Tibial artery (tissue), 4 donors: ENCODE results near the gene POLR2H.

ENCODE experiments used
- DNase-seq, 2 donors: peaks; one replicate each; pipeline ENCODE4 v3.0.0-alpha.2; 2019
- H3K27ac ChIP-seq, 2 donors: fragments of 200-600 bp; sonication (generic) in 1 of 2; 1 replicate in 1 of 2; 2 replicates in 1 of 2; pipeline ENCODE4 v1.5.1; 2018 to 2019; ENCODE audit warnings: mild to moderate bottlenecking in 1 of 2
- H3K27me3 ChIP-seq, 2 donors: fragments of 200-600 bp; sonication (generic) in 1 of 2; one replicate each; pipeline versions ENCODE4 v1.5.1 to v1.6.0; 2016 to 2019
- H3K36me3 ChIP-seq, 3 donors: fragments of 200-600 bp; sonication (generic) in 2 of 3; one replicate each; pipeline ENCODE4 v1.5.1; 2016 to 2019; ENCODE audit warnings: mild to moderate bottlenecking in 2 of 3
- H3K4me1 ChIP-seq, 4 donors: fragments of 200-600 bp; sonication (generic) in 2 of 4; 1 replicate in 3 of 4; 2 replicates in 1 of 4; pipeline ENCODE4 v1.5.1; 2016 to 2019
- H3K4me3 ChIP-seq, 2 donors: fragments of 200-600 bp; sonication (generic) in 1 of 2; 1 replicate in 1 of 2; 2 replicates in 1 of 2; pipeline ENCODE4 v1.5.1; 2018 to 2019; ENCODE audit warnings: mild to moderate bottlenecking in 2 of 2
- H3K9me3 ChIP-seq, 3 donors: fragments of 200-600 bp; sonication (generic) in 1 of 3; one replicate each; pipeline ENCODE4 v1.5.1; 2016 to 2019
- CTCF ChIP-seq, 2 experiments: fragments of 200-600 bp in 1 of 2; fragments of 450-650 bp in 1 of 2; IDR thresholded peaks; one replicate each; pipeline ENCODE4 v1.5.1; 2017 to 2019; ENCODE audit warnings: antibody characterized with exemption in 2 of 2, mild to moderate bottlenecking in 1 of 2, moderate library complexity in 1 of 2
- intact Hi-C: fragments of 100-400 bp; cut with DNase I; formaldehyde crosslinking; loops from one replicate; pipeline ENCODE4 v1.15.0; 2023; ENCODE audit warnings: low total_unique reads

POLR2H gene

GRCh38 chr3:184335661-184336546 lies 25.6 kb upstream of the POLR2H start:
- no peaks in the 10 kb centered on the region for H3K9me3 ChIP-seq
- peaks cover 0 to 39% (median 27%) of the 10 kb centered on the region in 4 donors for H3K4me1 ChIP-seq
- peak overlapping the region; percentile 97 to 98 for H3K27ac ChIP-seq
- peak; percentile 79 to 92 for DNase-seq
- no peaks in the 10 kb centered on the region for H3K27me3 ChIP-seq
- H3K4me3 ChIP-seq, result peak overlapping the region; percentile 90 to 94
- TF ChIP-seq CTCF (IDR thresholded peaks at IDR 0.05), result no peak
- peaks cover 32 to 44% (median 44%) of the 10 kb centered on the region in 3 donors for H3K36me3 ChIP-seq
- intact Hi-C loops, result loop anchor here (1.0 to 2.0 kb wide), 2 partner anchors 21 to 27 kb away; no protein-coding TSS in a partner anchor

GRCh38 chr3:184336547-184337398 lies 24.7 kb upstream of the POLR2H start:
- Histone ChIP-seq H3K4me3 (peak overlapping the region; percentile 90 to 94), H3K27me3 (no peaks in the 10 kb centered on the region), H3K4me1 (peaks cover 0 to 39% (median 27%) of the 10 kb centered on the region in 4 donors), H3K9me3 (no peaks in the 10 kb centered on the region), H3K27ac (peak overlapping the region; percentile 97 to 98), H3K36me3 (peaks cover 29 to 42% (median 40%) of the 10 kb centered on the region in 3 donors)
- intact Hi-C loops, result loop anchor here (1.0 to 2.0 kb wide), 2 partner anchors 21 to 26 kb away; no protein-coding TSS in a partner anchor
- DNase-seq, result peak; percentile 35 to 77
- no peak for TF ChIP-seq CTCF (IDR thresholded peaks at IDR 0.05)

DNA sequence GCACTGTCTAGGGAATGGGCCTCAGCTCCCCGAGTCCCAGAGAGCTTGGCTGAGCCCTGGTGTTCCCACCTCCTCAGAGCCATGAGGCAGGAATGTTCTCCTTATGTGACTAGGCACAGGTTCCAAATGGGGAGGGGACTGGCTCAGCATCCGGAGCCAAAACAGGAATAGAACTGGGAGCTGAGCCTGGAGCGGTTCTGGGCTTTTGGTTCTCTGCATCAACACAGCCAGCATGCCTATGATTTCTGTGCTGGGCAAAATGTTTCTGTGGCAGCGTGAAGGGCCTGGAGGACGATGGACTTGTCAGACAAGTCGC lies 24.2 kb upstream of the POLR2H start, which contains the start of gene FAM131A:
Gene FAM131A (plus strand): TSS at position 202 of the 316 bp plus-strand sequence. CDS start 31 bp downstream, at position 233.
- peak within 1 kb of the TSS; percentile 90 to 94 for H3K4me3 ChIP-seq
- peak in 1 of 2 experiments; percentile 28 for TF ChIP-seq CTCF (IDR thresholded peaks at IDR 0.05)
- intact Hi-C loops, result loop anchor here (2.0 kb wide), 1 partner anchor 25 kb away; no protein-coding TSS in a partner anchor
- peak within 1 kb of the TSS; percentile 97 to 98 for H3K27ac ChIP-seq
- no peaks in the 10 kb centered on the region for H3K9me3 ChIP-seq
- DNase-seq, result peak; percentile 86 to 95
- peaks cover 0 to 39% (median 27%) of the 10 kb centered on the region in 4 donors for H3K4me1 ChIP-seq
- peaks cover 29 to 42% (median 40%) of the 10 kb centered on the region in 3 donors for H3K36me3 ChIP-seq
- no peaks in the 10 kb centered on the region for H3K27me3 ChIP-seq

GRCh38 chr3:184337981-184338380 lies 23.5 kb upstream of the POLR2H start:
- Histone ChIP-seq H3K27ac (peak overlapping the region; percentile 97 to 98), H3K4me3 (peak overlapping the region; percentile 90 to 94), H3K27me3 (no peaks in the 10 kb centered on the region), H3K4me1 (peaks cover 0 to 39% (median 27%) of the 10 kb centered on the region in 4 donors), H3K9me3 (no peaks in the 10 kb centered on the region), H3K36me3 (peaks cover 29 to 42% (median 40%) of the 10 kb centered on the region in 3 donors)
- intact Hi-C loops, result loop anchor here (2.0 kb wide), 2 partner anchors 25 to 39 kb away; partner anchors contain the start of gene PSMD2
- no peak for DNase-seq
- no peak for TF ChIP-seq CTCF (IDR thresholded peaks at IDR 0.05)

GRCh38 chr3:184338511-184338945 lies 23.0 kb upstream of the POLR2H start:
- intact Hi-C loops, result loop anchor here (2.0 kb wide), 1 partner anchor 40 kb away; the partner anchor contains the start of gene PSMD2
- peak; percentile 83 to 96 for DNase-seq
- no peaks in the 10 kb centered on the region for H3K27me3 ChIP-seq
- peaks cover 31 to 42% (median 40%) of the 10 kb centered on the region in 3 donors for H3K36me3 ChIP-seq
- H3K4me1 ChIP-seq, result peaks cover 0 to 39% (median 27%) of the 10 kb centered on the region in 4 donors
- peak overlapping the region; percentile 97 to 98 for H3K27ac ChIP-seq
- no peak for TF ChIP-seq CTCF (IDR thresholded peaks at IDR 0.05)
- peak overlapping the region; percentile 90 to 94 for H3K4me3 ChIP-seq
- no peaks in the 10 kb centered on the region for H3K9me3 ChIP-seq
